GM19023 (cell line): ENCODE measurements around the gene ZNF740.
"Not testable (repeated sequence)": the region's sequence is repeated elsewhere in the genome, so short reads cannot be mapped to it uniquely, and the experiment has no call there.

Experiments
- ATAC-seq: cut with Tn5 transposase; IDR thresholded peaks from one replicate; pipeline ENCODE4 v1.9.1; 2021; ENCODE audit warnings: mild to moderate bottlenecking, moderate library complexity; ENCODE audit not compliant: unreplicated experiment

ZNF740 gene, protein sequence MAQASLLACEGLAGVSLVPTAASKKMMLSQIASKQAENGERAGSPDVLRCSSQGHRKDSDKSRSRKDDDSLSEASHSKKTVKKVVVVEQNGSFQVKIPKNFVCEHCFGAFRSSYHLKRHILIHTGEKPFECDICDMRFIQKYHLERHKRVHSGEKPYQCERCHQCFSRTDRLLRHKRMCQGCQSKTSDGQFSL

DNA sequence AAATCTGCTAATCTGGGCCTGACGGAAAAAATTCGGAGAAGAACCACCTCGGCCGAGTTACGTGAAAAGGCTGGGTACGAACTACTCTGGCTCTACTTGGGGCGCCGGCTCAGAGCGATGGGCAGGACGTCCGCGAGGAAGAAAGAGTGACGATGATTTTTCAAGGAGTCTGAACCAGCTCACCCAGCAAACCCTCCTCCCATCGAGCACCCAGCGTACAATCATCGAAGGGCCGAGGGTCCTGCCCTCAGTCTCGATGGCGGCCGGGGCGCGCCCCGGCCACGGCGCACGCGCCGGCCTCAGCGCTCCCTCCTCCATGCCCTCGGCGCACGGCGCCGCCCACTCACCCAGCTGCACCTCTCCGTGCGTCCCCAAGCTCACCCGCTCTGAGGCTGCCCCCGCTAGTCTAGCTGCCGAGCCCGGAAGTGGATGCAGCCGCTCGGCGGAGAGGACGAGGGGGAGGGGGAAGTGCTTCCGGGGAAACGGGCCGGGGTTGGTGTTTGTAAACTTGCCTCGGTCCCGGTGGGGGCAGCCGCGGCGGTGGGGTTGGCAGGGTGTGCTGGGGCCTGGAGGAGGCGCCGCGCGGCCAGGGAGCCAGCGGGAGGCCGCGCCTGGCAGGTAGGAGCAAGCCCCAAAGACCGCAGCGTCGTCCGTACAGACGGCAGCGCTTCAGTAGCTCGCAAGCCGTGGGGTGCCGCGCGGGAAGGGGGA, at the start of gene ZNF740, which contains the start of gene CSAD:
Gene ZNF740, plus strand, starts transcription at position 503 of the 711 bp plus-strand sequence. CDS start 1,262 bp downstream, outside the sequence.
Gene CSAD, minus strand, starts transcription at position 706 of the 711 bp plus-strand sequence. CDS start 7,455 bp downstream, outside the sequence.
- peak; percentile 97 for ATAC-seq

GRCh38 chr12:53131844-53132243, 48.7 kb upstream of the ZNF740 start:
- ATAC-seq, result no peak

- no peak for ATAC-seq
Observed at GRCh38 chr12:53133722-53134121, 46.8 kb upstream of the ZNF740 start.

DNA sequence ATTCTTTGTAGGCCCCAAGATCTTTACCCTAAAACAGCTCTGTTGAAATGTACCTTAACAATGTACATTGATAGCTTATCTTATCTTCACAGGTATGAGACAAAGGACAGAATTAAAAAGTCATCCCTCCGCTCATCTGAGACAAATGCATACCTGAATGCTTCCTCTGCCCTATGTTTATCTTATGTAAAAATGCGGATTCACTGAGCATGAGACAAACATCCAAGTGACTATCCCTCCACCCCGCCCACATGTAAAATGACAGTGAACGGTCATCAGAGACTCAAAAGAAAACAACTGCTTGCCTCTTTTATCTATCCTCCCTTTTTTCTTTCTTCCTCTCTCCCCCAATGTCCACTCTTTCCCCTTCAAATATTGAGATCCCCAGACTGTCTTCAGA, 37.2 kb upstream of the ZNF740 start:
- ATAC-seq, result no peak

DNA sequence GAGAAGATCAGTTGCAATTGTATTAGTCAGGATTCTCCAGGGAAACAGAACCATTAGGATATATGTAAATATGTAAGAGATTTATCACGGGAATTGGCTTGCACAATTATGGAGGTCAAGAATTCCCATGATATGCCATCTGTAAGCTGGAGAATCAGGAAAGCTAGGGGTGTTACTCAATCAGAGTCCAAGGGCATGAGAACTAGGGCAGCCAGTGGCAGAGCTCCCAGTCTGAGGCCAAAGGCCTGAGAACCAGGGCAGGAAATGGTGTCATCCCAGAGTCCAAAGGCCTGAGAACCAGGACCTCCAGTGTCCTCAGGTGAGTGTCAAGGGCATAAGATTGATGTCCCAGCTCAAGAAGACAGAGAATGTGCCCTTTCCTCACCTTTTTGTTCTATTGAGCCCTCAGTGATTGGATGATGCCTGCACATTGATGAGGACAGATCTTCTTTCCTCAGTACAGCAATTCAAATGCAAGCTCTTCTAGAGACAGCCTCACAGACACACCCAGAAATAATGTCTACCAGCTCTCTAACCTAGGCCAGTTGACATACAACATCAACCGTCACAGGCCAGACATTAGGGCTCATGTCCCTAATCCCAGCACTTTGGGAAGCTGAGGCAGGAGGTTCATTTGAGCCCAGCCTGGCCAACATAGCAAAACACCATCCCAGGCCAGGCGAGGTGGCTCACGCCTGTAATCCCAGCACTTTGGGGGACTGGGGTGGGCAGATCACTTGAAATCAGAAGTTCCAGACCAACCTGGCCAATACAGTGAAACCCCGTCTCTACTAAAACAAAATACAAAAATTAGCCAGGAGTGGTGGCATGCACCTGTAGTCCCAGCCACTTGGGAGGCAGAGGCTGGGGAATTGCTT, 34.9 kb upstream of the ZNF740 start:
- no peak for ATAC-seq

- ATAC-seq, result no peak
Observed at GRCh38 chr12:53147181-53147580, 33.3 kb upstream of the ZNF740 start.

- ATAC-seq, result no peak
Observed at GRCh38 chr12:53147653-53148052, 32.9 kb upstream of the ZNF740 start.

DNA sequence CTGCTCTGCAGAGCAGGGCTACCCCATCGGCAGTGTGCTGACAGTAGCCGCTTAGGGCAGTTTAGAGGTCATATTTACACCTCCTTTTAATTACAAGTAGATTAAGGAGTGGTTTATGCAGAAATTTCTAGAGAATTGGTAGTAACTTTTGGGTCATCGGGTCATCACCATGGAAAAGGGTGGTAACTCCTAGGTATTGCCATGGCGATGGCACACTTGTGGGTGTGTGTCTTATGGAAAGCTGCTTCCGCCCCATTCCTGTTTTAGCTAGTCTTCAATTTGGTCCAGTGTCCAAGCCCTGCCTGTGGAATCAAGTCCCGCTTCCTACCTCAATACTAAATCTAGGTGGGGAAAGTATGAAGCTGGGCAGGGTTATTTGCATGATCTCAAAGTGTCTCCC, 29.5 kb upstream of the ZNF740 start:
- no peak for ATAC-seq

GRCh38 chr12:53152390-53152789, 28.1 kb upstream of the ZNF740 start:
- ATAC-seq, result no peak

- ATAC-seq, result peak; percentile 74
Observed at GRCh38 chr12:53159195-53159839, 21.2 kb upstream of the ZNF740 start.

GRCh38 chr12:53160000-53160399, 20.5 kb upstream of the ZNF740 start:
- no peak for ATAC-seq

GRCh38 chr12:53160673-53161072, 19.8 kb upstream of the ZNF740 start:
- ATAC-seq, result no peak

DNA sequence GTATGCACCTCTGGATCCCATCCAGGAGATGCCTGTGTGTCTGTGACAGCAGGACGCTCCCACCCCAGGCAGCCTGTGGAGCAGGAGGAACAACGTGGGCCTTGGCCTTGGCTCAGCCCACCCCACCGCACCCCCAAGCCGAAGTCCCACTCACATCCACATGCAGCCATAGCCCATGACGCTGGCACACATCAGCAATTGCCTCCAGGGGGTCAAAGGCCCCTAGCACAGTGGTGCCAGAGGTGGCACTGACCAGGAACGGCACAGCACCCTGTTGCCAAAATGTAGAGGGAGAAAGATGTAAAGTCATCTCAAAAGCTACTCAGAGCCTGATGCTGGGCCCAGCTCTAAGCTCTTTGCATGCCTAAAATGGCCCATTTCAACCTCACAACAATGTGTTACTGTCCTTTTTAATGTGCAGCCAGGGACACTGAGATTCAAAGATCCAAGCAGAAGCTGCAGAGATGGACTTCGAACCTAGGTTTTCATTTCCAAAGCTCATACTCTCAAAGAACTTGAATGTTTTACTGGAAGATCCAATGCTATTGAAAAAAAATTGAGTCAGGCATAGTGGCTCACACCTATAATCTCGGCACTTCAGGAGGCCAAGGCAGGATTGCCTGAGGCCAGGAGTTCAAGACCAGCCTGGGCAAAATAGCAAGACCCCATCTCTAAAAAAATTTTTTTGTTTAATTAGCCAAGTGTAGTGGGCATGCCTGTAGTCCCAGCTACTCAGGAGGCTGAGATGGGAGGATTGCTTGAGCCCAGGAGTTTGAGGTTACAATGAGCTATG, 19.2 kb upstream of the ZNF740 start:
- no peak for ATAC-seq

DNA sequence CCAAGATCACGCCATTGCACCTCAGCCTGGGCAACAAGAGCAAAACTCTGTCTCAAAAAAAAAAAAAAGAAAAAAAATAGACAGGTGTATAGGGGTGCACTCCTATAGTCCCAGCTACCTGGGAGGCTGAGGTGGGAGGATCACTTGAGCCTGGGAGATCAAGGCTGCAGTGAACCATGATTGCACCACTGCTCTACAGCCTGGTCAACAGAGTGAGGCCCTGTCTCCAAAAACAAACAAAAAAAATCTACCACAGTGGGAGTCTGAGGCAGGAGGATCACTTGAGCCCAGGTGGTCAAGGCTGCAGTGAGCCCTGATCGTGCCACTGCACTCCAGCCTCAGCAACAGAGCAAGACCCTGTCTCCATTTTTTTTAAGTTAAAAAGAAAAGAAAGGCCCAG, 17.5 kb upstream of the ZNF740 start:
- not testable (repeated sequence) for ATAC-seq

GRCh38 chr12:53166837-53167236, 13.7 kb upstream of the ZNF740 start:
- no peak for ATAC-seq

DNA sequence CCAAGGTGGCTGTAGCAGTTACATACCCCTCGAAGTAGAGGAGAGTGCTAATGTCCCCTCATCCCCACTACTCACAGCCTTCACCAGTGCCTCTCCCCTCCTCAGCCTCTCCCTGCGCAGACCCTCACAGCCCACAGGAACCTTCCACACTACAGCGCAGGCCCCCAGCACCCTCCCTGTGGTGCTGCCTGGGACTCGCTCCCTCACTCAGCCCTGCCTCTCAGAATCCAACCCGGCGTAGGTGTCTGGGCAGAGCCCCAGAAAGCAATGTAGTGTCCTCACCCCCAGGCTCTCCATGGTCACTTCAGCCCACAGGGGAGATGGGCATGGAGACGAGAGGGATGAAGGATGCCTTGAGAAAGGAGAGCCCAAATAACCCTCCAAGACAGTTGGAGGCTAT, 10.9 kb upstream of the ZNF740 start:
- no peak for ATAC-seq

DNA sequence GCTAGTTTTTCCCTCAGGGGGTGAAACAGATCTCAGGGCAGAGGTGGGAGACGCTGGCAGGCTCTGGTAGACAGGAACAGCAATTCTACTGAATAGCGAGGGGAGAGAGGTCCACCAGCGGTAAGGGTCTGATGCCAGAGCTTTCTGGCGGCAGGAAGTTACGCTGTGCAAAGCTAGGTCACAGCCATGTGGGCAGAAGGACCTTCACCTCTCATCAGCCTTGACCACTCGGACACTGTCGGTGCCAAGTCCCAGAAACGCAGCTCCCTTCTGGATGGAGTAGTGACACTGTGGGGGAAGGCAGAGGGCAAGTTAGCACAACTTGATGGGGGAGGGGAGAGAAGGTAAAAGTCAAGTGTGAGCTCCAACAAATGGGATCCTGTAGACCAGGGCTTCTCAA, 10.3 kb upstream of the ZNF740 start:
- no peak for ATAC-seq

GRCh38 chr12:53170876-53171724, 9.4 kb upstream of the ZNF740 start:
- ATAC-seq, result no peak

- ATAC-seq, result no peak
Observed at GRCh38 chr12:53171725-53172329, 8.7 kb upstream of the ZNF740 start.
